ENCODE measurements around the gene NOM1. TPM values are rescaled to one million over a fixed set of nuclear protein-coding genes. Genes with fewer than 3 reads are reported as not detected.

NOM1 gene
- total RNA-seq, 2 experiments from 2014 or later: 31.9 to 35.0 TPM

DNA sequence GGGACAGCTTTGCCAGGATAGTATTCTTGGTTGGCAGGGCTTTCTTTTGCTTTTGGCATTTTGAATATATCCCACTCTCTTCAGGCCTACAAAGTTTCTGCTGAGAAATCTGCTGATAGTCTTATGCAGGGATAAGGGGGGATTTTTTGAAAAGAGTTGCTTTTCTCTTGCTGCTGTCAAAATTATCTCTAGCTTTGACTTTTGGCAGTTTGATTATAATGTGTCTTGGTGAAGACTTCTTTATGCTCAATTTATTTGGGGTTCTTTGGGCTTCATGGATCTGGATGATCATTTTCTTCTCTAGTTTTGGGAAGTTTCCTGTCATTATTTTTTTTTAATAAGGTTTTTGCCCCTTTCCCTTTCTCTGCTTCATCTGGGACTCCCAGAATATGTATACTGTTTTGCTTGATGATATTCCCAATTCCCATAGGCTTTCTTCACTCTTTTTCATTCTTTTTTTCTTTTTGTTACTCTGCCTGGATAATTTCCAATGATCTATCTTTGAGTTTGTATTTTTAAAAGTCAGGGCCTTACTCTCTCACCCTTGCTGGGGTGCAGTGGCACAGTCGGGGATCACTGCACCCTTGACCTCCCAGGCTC, 29.6 kb downstream of the NOM1 start:
- no peak overlapping the region for H3K4me3 Mint-ChIP-seq
- H3K27me3 Mint-ChIP-seq: no peaks in the 10 kb centered on the region
- CTCF ChIA-PET: no interaction called here
- H3K4me1 Mint-ChIP-seq: no peaks in the 10 kb centered on the region
- ATAC-seq (no peak), DNase-seq (no peak)
- H3K36me3 Mint-ChIP-seq: peaks cover 4% of the 10 kb centered on the region
- no peaks in the 10 kb centered on the region for H3K9me3 Mint-ChIP-seq (ENCODE audit: low read depth)
- H3K27ac Mint-ChIP-seq: no peak overlapping the region

DNA sequence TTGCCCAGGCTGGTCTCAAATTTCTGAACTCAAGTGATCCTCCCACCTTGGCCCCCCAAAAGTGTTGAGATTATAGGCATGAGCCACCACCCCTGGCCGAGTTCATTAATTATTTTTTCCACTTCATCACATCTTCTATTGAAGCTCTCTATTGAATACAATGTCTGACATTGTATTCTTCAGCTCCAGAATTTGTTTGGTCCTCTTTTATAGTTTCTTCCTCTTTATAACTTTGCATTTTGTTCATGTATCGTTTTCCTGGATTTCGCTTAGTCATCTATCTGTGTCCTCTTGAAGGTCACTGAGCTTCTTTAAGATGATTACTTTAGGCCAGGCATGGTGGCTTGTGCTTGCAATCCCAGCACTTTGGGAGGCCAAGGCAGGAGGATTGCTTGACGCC, 30.2 kb downstream of the NOM1 start:
- Mint-ChIP-seq H3K4me3 (no peak overlapping the region), H3K27me3 (no peaks in the 10 kb centered on the region), H3K9me3 (ENCODE audit: low read depth) (no peaks in the 10 kb centered on the region), H3K27ac (no peak overlapping the region), H3K36me3 (peaks cover 4% of the 10 kb centered on the region), H3K4me1 (no peaks in the 10 kb centered on the region)
- no peak for ATAC-seq
- DNase-seq: no peak
- CTCF ChIA-PET: interaction anchor here (0.7 kb wide), 1 partner anchor 55 kb away, joined by 3 read pairs; no protein-coding TSS in a partner anchor

DNA sequence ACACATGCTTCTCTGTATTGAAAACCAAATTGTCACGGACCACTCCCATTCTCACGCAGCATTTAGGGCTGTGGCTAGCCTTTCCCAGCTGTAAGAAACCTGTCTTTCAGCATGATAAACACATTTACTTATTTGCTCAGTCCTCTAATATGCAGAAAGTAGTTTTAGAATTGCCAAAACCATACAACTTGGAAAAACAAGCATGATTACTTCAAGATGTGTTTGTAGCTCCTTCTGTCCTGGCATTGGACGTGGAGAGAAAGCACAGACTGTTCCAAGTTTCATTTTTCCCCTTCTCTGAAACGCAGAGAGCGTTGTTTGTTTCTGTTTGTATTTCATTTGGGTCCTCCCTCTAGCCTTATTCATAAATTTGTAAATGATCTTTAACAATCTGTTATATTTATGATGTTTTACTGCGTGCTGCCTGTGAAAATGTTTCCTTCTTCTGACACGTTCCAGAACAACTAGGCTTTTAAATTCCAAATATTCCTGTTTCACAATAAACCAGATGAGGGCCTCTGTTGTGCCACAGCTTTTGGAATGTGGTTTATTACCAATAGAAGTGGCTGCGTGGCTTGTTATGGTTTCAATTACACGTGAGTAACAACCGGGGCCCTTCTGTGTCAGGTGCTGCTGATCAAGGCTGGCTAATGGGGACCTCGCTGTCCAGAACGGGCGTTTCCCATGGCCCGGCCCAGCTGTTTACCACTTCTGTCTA, 34.8 kb downstream of the NOM1 start:
- no peaks in the 10 kb centered on the region for H3K27me3 Mint-ChIP-seq
- H3K9me3 Mint-ChIP-seq (ENCODE audit: low read depth): no peaks in the 10 kb centered on the region
- H3K4me1 Mint-ChIP-seq: no peaks in the 10 kb centered on the region
- no peak overlapping the region for H3K4me3 Mint-ChIP-seq
- no peak overlapping the region for H3K27ac Mint-ChIP-seq
- ATAC-seq: no peak
- DNase-seq: no peak
- peaks cover 4% of the 10 kb centered on the region for H3K36me3 Mint-ChIP-seq
- CTCF ChIA-PET: no interaction called here

DNA sequence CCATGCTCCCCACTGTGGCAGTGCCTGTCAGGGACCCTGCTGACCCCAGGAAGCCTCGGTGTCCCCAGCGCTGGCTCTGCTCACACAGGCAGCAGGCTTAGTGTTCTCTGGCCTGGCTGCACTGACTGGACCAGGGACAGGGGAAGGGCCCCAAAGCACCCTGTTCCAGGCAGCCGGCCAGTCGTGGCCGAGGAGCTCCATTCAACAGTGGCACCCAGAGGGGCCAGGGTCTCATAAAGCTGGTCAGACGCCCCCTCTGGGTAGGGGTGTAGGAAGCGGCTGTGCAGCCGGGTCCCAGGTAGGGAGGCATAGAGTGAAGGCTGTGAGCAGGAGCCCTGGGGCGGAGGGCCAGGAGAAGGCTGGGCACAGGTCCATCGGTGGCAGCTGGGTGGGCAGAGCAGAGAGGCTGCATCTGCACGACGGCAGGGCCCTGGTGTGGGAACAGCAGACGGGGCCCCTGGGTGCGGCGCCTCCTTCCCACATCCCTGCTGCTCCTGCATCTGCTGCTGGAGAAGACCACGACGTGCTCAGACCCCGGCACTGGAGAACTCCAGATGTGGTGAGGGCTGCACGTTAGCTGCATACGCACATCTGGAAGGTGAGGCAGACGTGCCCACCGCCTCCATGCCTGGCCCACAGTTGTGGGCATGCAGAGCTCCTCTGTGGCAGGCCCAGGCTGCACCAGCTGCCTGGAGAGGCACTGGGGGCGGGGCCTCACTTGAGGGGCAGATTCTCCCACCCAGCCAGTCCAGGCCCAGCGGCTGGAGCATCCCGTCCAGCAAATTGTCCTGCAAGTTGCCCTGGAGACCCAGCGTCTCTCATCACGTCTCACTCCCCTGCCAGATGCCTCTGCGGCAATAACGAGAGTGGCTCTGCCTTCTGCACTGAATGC, 35.8 kb downstream of the NOM1 start:
- no peaks in the 10 kb centered on the region for H3K9me3 Mint-ChIP-seq (ENCODE audit: low read depth)
- CTCF ChIA-PET: no interaction called here
- ATAC-seq: no peak

DNA sequence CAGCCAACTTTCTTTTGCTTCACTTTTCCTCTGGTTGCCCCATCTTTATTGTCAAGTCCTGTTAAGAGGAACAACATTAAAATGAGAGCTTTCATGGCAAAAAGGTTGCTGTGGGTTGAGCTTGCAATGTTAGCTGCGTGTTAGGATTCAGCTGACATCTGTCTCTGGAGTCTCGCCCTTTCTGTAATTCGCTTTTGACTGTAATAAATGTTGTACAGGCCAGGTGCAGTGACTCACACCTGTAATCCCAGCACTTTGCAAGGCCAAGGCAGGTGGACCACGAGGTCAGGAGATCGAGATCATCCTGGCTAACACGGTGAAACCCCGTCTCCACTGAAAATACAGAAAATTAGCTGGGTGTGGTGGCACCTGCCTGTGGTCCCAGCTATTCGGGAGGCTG, 36.9 kb downstream of the NOM1 start:
- no peaks in the 10 kb centered on the region for H3K9me3 Mint-ChIP-seq (ENCODE audit: low read depth)
- ATAC-seq (no peak), DNase-seq (no peak)
- no peaks in the 10 kb centered on the region for H3K4me1 Mint-ChIP-seq
- no peak overlapping the region for H3K4me3 Mint-ChIP-seq
- CTCF ChIA-PET: no interaction called here
- no peaks in the 10 kb centered on the region for H3K27me3 Mint-ChIP-seq
- peaks cover 1% of the 10 kb centered on the region for H3K36me3 Mint-ChIP-seq
- no peak overlapping the region for H3K27ac Mint-ChIP-seq

More for the DNA sequence above, 35.8 kb downstream of the NOM1 start:
- no peak overlapping the region for H3K27ac Mint-ChIP-seq
- H3K4me3 Mint-ChIP-seq: no peak overlapping the region
- H3K27me3 Mint-ChIP-seq: no peaks in the 10 kb centered on the region
- no peaks in the 10 kb centered on the region for H3K4me1 Mint-ChIP-seq
- H3K36me3 Mint-ChIP-seq: peaks cover 1% of the 10 kb centered on the region
- DNase-seq: no peak

DNA sequence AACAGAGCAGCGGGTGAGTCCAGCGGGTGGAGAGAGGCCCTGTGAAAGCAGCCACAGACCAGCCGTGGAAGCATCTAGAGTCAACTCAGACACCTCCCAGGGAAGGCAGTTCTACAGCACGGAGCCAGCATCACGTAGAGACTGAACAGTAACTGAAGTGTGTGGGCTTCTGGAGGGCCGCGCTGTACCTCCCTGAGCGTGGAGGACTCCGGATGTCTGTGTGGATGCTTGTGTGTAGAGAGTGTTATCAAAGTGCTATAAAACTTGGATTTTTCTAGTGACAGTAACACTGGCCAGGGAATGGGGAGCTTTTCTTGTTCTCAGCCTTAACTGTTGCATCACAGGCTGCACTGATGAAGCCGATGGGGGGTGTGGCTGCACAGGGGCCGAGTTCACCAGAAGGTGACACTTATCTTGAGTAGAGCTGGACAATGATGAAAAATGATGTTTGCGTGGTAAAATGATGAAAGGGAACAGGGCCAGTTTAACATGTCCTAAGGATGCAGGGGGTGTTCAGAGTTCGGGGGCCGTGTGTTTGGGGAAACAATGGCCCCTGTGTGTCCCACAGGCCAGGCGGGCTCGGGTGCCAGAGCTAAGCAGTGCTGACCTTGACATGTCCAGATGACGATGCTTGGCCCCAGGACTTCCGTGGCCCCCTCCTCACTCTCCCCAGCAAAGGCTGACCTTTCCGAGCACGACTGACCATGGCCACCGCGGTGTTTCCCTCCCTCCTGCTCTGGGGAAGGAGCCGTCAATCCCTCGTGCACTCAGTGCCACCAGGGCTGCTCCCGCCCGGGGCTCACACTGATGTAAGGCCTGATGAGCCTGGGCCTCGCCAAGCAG, 39.1 kb downstream of the NOM1 start:
- Mint-ChIP-seq H3K27me3 (peaks cover 9% of the 10 kb centered on the region), H3K27ac (no peak overlapping the region), H3K36me3 (no peaks in the 10 kb centered on the region), H3K4me3 (no peak overlapping the region), H3K4me1 (no peaks in the 10 kb centered on the region), H3K9me3 (ENCODE audit: low read depth) (no peaks in the 10 kb centered on the region)
- no peak for ATAC-seq
- no peak for DNase-seq
- CTCF ChIA-PET: no interaction called here

DNA sequence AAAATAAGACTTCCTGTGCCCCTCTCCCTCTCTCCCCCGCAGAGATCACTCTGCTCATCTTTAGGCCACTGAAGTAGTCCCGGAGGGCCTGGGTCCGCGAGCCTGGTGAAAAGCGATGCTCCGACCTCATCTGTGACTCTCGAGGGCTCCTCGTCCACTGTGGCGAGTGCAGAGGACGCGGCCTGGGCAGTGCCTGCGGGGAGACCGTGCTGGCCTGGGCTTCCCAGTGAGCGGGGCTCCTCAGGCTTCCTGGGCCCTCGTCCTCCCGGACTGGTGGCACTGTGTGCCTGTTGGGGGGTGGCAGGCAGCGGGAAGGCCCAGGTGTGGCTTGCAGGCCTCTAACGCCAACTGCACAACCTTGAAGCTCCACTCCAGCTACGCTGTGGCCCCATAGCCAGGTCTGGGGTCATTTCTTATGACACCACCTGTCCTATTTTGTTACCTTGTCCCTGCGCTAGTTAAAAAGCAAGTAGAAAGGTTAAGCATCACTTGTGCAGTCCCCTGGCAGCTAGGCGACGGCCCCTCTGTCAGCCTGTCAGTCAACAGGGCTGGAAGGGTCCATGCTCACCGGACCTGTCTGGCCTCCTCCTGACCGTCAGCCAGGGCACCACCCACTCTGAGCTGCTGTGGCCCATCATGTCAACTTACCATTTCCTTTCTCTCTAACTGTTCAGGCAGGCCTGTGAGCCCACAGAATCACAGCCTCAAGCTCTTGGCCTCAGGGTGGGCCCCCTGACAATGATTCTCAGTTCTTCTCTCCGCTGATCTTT, 40.4 kb downstream of the NOM1 start:
- no peak overlapping the region for H3K27ac Mint-ChIP-seq
- no peaks in the 10 kb centered on the region for H3K4me1 Mint-ChIP-seq
- CTCF ChIA-PET: no interaction called here
- H3K36me3 Mint-ChIP-seq: no peaks in the 10 kb centered on the region
- peaks cover 15% of the 10 kb centered on the region for H3K27me3 Mint-ChIP-seq
- no peaks in the 10 kb centered on the region for H3K9me3 Mint-ChIP-seq (ENCODE audit: low read depth)
- ATAC-seq: no peak
- no peak overlapping the region for H3K4me3 Mint-ChIP-seq
- DNase-seq: peak; percentile 31

DNA sequence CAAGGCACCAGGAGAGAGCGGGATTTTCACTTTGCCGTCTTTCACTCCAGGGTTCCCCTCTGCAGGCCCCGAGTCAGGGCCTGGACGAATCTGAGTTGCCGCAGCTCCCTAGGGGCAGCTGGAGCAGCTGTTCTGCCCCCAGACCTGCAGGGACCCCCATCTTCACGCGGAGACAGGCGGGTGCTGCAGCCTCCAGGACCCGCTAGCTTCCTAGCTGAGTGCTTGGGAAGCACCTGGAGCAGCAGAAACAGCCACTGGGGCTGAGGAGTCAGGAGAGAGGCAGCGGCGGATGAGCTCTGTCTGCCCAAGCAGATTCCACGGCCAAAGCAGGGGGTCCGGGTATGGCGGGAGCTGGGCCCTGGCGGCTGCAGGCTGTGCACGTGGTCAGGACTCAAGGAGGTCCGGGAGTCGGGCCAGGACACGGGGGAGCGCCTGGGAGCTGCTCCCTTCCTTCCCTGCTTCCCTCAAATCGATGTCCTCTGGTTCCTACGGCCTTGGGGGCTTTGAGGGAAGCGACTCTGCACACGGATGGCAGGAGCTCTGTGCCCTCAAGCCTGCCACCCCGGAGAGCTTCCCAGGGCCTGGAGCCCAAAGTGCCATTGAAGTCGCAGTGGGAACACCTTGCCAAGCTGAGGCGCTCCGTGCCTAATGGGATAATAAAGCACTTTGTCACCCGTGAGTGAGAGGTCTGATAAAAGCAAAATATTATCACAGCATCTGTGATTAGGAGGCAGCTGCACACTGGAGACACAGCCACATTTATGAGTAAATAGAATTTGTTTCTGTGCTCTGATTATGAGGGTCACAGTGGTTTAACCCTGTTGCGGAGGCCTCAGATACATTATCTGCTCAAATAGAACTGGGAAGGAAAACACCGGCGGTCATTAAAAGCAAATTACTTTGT, 43.8 kb downstream of the NOM1 start:
- CTCF ChIA-PET: interaction anchor here (0.7 to 0.9 kb wide), 3 partner anchors 21 to 32 kb away, joined by 3 read pairs; no protein-coding TSS in a partner anchor
- DNase-seq: peak; percentile 25
- no peaks in the 10 kb centered on the region for H3K36me3 Mint-ChIP-seq
- no peak overlapping the region for H3K27ac Mint-ChIP-seq
- H3K9me3 Mint-ChIP-seq (ENCODE audit: low read depth): no peaks in the 10 kb centered on the region
- H3K4me1 Mint-ChIP-seq: no peaks in the 10 kb centered on the region
- ATAC-seq: no peak
- peaks cover 41% of the 10 kb centered on the region for H3K27me3 Mint-ChIP-seq
- H3K4me3 Mint-ChIP-seq: no peak overlapping the region

DNA sequence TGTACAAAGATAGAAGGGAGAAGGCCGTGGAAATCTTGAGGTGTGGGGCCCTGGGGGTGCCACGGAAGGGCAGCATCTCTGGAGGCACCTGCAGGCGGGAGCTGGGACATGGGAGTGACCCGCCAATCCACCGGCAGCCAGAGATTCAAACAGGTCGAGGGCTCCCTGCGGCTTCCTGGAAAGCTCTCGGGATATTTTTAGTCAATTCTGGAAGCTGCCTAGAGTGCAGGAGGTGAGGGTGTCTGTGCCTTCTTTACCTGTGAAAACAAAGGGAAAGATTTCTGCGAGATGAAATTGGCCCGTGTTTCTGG, 44.4 kb downstream of the NOM1 start:
- Mint-ChIP-seq H3K9me3 (ENCODE audit: low read depth) (no peaks in the 10 kb centered on the region), H3K36me3 (no peaks in the 10 kb centered on the region), H3K27me3 (peaks cover 47% of the 10 kb centered on the region), H3K27ac (no peak overlapping the region), H3K4me3 (no peak overlapping the region), H3K4me1 (no peaks in the 10 kb centered on the region)
- CTCF ChIA-PET: interaction anchor here (0.7 to 0.9 kb wide), 2 partner anchors 21 to 31 kb away, joined by 3 read pairs; no protein-coding TSS in a partner anchor
- DNase-seq (peak; percentile 9), ATAC-seq (no peak)

DNA sequence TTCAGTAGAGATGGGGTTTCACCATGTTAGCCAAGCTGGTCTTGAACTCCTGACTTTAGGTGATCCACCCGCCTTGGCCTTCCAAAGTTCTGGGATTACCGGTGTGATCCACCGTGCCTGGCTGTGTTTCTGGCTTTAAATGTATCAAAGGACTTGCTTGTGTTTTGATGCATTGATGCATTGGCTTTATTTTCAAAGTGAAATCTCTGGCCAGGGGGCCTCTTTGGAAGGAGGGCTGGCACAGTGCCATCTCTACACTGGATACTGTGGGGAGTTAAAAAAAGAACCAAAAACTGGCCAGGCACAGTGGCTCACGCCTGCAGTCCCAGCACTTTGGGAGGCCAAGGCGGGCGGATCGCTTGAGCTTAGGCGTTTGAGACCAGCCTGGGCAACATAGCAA, 44.9 kb downstream of the NOM1 start:
- Mint-ChIP-seq H3K4me3 (no peak overlapping the region), H3K27ac (no peak overlapping the region), H3K9me3 (ENCODE audit: low read depth) (no peaks in the 10 kb centered on the region), H3K36me3 (no peaks in the 10 kb centered on the region), H3K27me3 (peaks cover 51% of the 10 kb centered on the region), H3K4me1 (no peaks in the 10 kb centered on the region)
- CTCF ChIA-PET: interaction anchor here (0.7 to 0.9 kb wide), 2 partner anchors 22 to 177 kb away, joined by 3 to 4 read pairs; no protein-coding TSS in a partner anchor
- DNase-seq (peak; percentile 30), ATAC-seq (no peak)

DNA sequence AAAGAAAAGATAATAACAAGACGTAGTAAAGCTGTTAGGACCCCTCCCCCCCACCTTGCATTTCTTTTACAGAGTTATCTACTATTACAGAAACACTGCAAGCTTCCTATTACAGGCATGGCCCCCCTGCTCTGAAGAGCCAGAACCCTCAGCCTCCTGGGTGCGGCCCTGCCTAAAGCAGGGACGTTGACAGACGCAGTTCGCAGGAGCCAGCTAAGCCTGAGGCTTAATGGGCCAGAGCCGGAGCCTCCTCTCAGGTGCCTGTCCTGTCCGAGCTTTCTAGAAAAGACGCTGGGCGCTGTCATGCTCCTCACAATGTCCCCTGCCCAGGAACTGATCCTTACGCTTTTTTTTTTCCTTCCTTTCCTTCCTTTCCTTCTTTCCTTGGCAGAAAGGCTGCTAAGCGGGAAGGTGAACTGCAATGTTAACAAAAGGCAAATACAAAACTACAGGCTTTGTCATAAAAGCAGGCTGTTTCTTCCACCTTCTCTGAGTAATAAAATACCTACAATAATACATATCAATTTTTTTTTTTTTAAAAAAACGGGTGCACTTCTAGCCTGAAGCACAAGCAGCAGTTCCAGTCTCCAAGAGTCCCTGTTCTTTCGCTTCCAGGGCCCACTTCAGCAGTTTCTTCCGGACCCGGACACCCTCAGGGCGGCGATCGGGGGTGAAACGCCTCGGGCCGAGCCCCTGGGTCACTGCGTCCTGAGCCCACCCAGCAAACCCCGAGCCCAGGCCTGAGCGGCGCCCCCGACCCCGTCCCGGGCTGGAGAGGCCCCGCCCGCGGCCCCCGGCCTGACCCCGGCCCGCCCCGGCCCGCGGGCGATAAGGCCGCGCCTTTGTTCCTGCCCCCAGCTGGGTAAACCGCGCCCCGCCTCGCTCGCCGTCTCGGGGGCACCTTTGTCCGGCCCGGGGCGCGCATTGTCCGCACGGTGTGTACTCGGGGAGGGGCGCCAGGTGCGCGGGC, 49.8 kb downstream of the NOM1 start:
- Mint-ChIP-seq H3K36me3 (peaks cover 3% of the 10 kb centered on the region), H3K27ac (no peak overlapping the region), H3K4me1 (peaks cover 12% of the 10 kb centered on the region), H3K4me3 (no peak overlapping the region), H3K27me3 (peaks cover 73% of the 10 kb centered on the region), H3K9me3 (ENCODE audit: low read depth) (no peaks in the 10 kb centered on the region)
- DNase-seq (no peak), ATAC-seq (peak; percentile 23)
- CTCF ChIA-PET: no interaction called here
